Inflammatory macrophage treated with lipopolysaccharide for 4 hours (primary cell): Measurements from ENCODE around the gene SLC27A5.
"Not testable (repeated sequence)": the region's sequence is repeated elsewhere in the genome, so short reads cannot be mapped to it uniquely, and the experiment has no call there.

ENCODE experiments used
- DNase-seq: peaks from one replicate; pipeline ENCODE4 v3.0.0-alpha.2; 2020

SLC27A5 gene

DNA sequence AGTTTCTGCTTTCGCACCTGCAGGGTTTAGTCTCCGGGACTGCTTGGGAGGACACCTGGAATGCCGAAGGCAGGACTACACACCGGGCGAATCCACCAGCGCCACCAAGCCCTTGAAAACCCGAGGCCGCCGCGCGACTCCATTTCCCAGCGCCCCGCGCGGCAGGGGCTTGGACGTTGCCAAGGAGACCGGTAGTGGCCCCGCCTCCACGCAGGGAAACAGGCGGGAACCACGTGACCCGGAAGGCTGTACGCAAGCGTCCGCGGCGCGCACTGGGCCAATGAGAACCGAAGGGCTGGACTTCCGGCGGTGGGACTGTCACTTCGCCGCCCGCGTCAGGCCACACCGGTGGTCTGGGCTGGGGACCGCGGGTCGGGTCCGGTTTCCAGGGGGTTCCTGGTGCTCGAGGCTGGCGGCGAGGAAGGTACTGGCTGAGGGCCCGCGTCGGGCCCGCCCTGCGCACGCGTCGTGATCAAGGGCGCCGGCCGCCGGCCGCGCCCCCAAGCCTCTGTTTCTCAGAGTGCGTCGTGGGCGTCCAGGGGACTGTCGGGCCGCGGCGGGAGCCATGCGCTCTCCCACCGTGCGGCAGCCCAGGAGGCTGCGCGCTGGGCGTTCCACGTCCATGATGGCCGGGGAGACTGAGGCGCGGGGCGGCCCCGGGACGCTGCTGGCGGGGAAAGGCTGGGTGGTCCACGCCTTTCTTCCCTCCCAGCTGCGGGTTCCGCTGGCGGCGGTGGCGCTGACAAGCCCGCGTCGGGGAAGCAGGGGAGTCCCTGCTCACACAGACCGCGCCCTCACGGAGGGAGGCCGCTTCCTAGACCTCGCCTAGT, 44.8 kb downstream of the SLC27A5 start, which contains the start of gene ZNF324:
TSS of gene ZNF324 (plus strand) at position 321 of the 830 bp plus-strand sequence. CDS start 2,106 bp downstream, outside the sequence.
- peak; percentile 98 for DNase-seq

DNA sequence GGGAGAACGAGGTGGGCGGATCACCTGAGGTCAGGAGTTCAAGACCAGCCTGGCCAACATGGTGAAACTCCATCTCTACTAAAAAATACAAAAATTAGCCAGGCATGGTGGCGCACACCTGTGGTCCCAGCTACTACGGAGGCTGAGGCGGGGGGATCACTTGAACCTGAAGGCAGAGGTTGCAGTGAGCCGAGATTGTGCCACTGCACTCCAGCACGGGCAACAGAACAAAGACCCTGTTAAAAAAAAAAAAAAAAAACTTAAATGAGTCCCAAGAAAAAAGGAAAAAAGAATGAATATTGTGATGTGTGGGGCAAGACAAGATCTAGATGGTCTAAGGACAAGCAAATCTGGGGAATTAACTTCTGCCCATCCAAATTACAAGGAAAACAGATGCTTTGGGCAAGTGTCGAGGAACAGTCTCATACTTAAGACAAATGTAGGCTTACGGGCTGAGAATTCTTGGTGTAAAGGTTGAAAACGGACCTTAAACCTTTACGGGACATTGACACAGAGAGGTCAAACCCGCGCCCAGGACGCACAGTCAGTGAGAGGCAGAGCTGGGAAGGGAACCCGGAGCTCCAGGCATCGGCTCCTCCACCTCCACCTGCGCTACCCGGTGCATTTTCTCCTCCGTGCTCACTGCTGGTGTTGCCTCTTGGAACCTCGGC, 45.6 kb downstream of the SLC27A5 start:
- DNase-seq = no peak

DNA sequence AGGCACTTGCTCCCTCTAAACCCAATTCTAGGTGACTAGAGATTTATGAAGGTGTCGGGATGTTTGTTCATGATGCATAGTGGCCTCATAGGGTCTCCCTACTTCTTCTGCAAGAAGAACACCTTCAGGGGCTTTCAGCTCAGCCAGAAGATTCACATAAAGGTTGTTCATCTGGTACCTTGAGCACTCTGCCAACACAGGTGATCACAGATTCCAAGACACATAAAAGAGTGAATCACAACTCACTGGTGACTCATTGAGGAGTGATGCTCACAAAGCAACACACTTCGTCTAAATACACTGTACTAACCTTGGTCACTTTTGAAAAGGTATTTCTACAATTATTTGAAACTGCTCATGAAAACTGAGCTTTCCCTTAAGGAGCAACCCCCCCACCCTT, 51.8 kb downstream of the SLC27A5 start:
- DNase-seq = no peak

DNA sequence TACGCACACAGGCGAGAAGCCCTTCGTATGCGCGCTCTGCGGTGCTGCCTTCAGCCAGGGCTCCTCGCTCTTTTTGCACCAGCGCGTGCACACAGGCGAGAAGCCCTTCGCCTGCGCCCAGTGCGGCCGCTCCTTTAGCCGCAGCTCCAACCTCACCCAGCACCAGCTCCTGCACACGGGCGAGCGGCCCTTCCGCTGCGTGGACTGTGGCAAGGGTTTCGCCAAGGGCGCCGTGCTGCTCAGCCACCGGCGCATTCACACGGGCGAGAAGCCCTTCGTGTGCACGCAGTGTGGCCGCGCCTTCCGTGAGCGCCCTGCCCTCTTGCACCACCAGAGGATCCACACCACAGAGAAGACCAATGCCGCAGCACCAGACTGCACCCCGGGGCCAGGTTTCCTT, 55.7 kb downstream of the SLC27A5 start:
- no peak for DNase-seq

DNA sequence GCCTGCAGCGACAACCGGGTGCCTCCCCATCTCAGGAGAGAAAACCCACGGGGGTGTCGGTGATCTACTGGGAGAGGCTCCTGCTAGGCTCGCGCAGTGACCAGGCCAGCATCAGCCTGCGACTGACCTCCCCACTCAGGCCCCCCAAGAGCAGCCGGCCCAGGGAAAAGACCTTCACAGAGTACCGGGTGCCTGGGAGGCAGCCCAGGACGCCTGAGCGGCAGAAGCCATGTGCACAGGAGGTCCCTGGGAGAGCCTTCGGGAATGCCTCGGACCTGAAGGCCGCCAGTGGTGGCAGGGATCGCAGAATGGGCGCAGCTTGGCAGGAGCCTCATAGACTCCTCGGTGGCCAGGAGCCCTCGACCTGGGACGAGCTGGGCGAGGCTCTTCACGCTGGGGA, 56.5 kb downstream of the SLC27A5 start:
- no peak for DNase-seq

DNA sequence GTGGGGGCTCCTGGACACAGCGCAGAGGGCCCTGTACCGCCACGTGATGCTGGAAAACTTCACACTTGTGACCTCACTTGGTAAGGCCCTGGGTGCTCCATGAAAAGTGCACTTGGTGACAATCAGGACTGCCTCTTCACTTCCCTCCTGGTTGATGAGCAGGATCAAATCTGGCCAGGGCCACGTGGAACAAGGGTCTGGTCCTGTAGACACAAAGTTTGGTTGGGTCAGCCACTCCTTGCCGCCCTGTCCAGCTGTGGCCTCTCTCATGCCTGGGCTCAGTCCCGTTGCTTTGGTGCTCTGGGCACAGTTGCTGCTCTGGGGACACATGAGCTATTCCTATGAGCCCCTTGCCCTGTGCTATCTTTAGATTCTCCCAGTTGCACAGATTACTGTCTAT, 58.0 kb downstream of the SLC27A5 start:
- no peak for DNase-seq

DNA sequence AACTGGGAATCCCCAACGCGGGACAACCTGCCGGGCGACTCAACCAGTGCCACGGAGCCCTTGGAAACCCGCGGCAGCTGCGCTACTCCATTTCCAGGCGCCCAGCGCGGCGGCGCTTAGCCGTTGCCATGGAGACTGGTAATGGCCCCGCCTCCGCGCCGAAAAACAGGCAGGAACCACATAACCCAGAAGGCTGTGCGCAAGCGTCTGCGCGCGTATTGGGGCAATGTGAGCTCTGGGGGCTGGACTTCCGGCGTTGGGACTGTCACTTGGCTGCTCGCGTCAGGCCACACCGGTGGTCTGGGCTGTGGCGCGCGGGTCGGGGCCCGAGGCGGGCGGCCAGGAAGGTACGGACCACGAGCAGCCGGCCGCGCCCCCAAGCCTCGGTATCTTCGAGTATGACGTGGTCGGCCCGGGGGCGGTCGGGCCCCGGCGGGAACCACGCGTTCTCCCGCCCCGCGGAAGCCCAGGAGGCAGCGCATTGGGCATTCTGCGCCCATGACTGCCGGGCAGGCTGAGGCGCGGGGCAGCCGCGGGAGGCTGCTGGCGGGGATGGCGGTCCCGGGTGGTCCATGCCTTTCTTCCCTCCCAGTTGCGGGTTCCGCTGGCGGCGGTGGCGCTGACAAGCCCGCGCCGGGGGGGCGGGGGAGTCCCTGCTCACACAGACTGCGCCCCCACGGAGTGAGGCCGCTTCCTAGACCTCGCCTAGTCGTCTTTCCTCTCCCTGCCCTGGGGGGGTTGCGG, 60.3 kb downstream of the SLC27A5 start, which contains the start of gene ZNF324B:
TSS of gene ZNF324B (plus strand) at position 265 of the 744 bp plus-strand sequence. CDS start 2,080 bp downstream, outside the sequence.
- peak; percentile 97 for DNase-seq

DNA sequence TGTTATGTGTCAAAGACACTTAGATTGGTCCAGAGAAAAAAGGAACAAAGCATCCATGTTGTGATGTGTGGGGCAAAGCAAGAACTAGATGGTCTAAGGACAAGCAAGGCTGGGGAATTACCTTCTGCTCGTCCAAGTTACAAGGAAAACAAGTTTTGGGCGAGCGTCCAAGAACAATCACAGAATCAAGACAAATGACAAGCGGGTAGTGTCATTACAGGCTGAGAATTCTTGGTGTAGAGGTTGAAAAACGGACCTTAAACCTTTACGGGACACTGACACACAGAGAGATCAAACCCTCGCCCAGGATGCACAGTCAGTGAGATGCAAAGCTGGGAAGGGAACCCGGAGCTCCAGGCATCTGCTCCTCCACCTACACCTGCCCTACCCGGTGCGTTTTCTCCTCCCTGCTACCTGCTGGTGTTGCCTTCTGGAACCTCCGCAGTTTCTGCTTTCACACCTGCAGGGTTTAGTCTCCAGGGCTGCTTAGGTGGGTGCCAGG, 60.9 kb downstream of the SLC27A5 start:
- DNase-seq = no peak

DNA sequence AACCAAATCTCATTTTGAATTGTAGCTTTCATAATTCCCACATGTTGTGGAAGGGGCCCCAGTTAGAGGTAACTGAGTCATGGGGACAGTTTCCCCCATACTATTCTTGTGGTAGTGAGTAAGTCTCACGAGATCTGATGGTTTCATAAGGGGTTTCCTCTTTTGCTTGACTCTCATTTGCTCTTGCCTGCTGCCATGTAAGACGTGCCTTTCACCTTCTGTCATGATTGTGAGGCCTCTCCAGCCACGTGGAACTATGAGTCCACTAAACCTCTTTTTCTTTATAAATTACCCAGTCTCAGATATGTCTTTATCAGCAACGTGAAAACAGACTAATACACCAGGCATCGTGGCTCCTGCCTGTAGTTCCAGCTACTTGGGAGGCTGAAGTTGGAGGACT, 61.8 kb downstream of the SLC27A5 start:
- DNase-seq = peak; percentile 16

DNA sequence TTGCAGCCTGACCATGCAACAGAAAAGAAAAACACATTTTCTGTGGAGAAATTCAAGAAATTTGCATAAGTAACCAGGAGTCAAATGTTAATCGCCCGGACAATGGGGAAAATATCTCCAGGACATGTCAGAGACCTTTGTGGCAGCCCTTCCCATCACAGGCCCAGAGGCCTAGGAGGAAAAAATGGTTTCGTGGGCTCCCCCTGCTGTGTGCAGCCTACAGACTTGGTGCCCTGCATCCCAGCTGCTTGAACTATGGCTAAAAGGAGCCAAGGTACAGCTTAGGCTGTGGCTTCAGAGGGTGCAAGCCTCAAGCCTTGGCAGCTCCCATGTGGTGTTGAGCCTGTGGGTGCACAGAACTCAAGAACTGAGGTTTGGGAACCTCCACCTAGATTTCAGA, 62.9 kb downstream of the SLC27A5 start:
- DNase-seq = not testable (repeated sequence)
